CD1c-positive myeloid dendritic cell (primary cell): ENCODE results near the gene PHOSPHO1.
"Not testable (repeated sequence)": the region's sequence is repeated elsewhere in the genome, so short reads cannot be mapped to it uniquely, and the experiment has no call there.

Experiments used
- DNase-seq: peaks from one replicate; pipeline ENCODE4 v3.0.0-alpha.2; 2016; ENCODE audit errors: extremely low spot score

Gene PHOSPHO1

DNA sequence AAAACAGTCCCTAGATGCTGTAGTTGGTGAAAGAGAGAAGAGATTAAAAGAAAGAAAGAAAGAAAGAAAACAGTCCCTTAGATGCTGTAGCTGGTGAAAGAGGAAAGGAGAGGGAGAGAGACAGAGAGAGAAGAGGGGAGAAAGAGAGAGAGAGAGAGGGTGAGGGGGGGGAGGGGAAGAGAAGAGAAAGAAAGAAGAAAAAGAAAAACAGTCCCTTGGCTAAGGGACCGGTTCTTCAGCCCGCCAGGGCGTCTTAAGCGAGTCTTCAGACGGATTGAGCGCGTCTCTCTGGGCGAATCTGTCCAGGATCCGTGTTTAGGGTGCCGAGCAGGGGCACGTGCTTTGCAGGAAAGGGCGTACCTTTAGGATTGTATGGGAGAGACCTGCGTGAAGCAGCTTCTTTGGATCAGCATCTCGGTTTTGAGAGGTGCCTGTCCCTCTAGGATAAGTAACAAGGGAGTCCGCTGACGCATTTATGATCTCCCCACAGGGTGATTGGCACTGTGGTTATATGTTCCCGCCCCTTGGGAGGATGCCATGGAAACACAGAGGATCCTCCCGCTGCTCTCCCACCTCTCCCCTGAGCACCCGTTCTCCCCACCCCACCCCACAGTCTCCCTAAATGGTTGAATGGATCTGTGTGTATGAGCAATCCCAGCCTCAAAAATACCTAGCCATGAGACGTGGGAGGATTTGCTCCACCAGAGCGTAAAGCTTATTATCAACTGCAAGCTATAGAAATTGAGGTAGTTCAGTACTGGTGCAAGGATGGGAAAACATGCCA lies 36.9 kb downstream of the PHOSPHO1 start:
- peak; percentile 63 for DNase-seq

DNA sequence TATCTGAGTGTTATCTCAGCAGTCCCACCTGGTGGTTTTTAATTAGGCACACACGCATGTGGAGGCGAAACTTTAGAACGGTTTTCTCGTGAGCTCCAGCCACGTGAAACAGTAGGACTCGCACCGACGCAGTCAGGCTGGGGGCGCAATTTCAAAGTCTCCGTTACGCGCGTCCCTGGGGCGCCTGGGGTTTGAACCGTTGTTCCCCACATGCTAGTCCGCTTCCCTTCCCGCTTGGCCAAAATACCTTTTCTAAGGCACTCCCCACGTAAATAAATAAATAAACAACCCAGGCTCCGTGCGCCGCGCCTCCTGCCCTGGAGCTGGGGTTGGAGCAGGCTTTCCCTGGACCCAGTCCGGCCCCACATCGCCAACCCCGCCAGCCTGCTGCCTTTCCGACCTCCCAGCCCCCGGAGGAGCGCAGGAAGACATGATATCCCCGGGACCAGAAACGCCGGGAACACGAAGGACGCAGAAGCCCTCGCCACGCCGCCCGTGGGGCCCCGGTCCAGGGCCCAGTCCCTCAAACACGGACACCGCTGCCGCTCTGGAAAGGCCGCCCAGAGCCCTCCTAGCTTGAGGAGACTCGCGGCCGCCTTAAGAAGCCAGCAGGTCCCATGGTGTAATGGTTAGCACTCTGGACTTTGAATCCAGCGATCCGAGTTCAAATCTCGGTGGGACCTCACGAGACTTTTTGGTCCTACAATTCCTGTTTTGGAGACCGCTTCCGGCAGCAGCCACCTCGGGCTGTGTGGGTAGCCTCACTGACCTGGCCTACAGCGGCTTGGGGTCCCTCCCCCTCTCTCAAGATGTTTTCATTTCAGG lies 38.5 kb downstream of the PHOSPHO1 start:
- peak; percentile 95 for DNase-seq

DNA sequence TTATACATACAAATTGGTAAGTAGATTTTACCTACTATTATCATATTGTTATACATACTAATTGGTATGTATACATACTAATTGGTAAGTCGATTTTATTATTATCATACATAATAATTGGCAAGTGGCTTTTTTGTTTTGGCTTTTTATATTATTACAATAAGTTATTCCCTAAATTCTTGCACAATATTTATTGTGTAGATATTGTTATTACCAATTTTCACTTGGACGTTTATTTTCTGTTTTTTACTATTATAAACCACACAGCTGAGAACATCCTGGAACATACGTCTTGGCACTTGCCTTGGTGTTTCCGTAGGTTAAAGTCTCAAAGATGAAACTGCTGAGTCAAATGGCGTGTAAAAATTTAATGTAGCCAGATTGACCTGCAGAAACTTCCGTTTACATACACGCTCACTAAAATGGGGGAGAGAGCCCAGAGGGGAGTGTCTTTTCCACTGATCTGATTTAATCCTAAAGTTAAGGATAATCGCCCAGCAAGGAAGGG lies 39.1 kb downstream of the PHOSPHO1 start:
- peak; percentile 64 for DNase-seq

DNA sequence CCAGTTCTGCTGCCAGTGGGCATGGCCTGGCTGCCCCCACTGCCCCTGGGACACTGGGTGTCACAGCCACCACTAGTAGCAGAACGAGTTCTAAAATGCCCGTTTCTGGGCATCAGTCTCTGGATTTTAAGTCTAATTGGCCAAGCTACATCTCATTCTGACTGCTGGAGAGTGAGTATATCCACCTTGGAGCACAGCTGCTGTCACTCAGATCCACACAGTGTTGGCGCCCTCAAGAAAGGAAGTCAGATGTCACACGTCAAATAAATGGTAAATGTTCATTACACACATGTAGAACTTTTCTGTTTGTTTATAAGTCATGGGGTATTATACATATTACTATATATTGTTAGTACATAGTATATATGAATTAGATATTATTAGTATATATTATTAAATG lies 39.7 kb downstream of the PHOSPHO1 start:
- no peak for DNase-seq

DNA sequence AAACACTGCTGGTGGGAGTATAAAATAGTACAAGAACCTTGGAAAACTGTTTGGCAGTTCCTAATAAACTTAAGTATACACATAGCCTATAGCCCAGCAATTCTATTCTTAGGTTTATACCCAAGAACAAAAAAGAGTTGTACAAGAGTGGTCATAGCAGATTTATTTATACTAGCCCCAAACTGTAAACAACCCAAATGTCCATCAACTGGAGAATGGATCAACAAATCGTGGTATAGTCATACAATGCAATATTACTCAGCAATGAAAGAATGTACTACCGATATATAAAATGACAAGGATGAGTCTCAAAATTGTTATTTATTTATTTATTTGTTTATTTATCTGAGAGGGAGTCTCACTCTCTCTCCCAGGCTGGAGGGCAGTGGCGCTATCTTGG lies 43.3 kb downstream of the PHOSPHO1 start:
- DNase-seq = no peak

DNA sequence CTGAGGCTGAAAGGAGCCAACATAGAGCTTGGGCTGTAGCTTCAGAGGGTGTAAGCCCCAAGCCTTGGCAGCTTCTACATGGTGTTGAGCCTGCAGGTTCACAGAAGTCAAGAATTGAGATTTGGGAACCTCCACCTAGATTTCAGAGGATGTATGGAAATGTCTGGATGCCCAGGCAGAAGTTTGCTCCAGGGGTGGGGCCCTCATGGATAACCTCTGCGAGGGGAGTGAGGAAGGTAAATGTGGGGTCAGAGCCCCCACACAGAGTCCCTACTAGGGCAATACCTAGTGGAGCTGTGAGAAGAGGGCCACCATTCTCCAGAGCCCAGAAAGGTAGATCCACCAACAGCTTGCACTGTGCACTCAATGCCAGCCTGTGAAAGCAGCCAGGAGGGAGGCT lies 45.2 kb downstream of the PHOSPHO1 start:
- not testable (repeated sequence) for DNase-seq

DNA sequence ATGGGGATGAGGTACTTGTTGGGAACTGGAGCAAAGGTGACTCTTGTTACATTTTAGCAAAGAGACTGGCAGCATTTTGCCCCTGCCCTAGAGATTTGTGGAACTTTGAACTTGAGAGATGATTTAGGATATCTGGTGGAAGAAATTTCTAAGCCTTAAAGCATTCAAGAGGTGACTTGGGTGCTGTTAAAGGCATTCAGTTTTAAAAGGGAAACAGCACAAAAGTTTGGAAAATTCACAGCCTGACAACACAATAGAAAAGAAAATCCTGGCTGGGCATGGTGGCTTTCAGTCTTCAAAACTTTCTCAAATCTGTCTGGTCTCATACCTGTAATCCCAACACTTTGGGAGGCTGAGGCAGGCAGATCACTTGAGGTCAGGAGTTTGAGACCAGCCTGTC lies 46.1 kb downstream of the PHOSPHO1 start:
- not testable (repeated sequence) for DNase-seq

DNA sequence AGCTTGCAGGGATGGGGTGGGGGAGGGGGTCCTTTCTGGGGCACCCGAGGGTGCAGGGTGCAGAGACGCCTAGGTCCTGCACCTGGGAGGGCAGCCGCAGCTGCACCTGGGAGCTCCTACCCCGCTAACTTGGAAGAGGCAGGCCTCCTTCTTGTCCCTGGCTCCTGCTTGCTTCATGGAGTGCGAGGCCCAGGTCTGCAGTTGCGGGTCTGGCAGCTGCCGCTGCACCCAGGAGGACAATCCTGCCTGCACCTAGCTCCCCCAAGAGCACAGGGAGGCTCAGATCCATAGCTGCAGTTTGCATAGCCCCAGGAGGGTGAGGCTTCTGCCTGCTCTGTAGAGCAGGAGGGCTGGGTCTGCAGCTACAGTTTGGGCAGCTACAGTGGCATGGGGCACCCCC lies 46.8 kb downstream of the PHOSPHO1 start:
- DNase-seq = no peak

DNA sequence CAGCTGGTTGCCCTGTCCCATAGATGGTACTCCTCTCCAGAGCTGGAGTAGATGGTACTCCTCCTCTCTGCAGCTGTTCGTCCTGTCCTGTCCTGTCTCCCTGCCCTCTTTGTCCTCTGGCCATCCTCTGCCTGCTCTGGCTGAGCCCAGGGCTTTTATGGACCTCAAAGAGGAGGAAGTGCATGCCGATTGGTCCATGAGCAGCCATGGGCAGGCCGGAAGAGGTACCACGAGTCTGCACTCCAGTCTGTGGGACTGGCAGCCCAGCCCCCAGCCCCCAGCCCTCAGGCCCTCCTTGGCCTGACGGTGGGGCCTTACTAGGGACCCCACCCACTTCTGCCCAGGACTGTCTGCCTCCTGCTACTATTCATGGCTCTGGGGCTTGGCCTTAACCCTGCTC lies 47.2 kb downstream of the PHOSPHO1 start:
- DNase-seq = no peak

DNA sequence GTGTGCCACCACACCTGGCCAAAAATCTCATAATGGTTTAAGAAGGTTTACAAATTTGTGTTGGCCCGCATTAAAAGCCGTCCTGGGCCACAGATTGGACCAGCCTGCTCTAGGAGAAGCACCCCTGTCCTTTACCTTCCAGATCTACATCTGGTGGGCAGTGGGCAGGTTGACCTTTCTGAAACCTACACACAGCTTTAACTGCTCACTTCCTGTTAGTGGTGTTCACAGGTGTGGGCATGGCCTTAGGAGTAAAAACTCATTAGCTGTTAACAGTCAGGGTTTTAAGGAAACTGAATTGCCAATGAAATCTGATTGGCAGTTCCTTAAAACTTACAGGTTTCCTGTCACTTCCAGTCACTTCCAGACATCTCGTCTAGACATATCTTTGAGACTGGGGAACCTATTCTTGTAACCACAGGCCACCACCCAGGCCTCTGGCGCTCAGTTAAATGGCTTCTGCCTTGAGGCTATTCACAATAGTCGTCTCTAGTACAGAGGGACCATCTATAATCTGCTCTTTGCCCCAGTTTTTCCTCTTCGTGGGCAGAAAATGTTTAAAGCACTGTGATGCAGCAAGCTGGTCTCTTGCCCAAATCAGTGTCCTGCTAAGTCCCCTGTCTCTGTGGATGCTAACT lies 49.5 kb downstream of the PHOSPHO1 start:
- DNase-seq = peak; percentile 12

DNA sequence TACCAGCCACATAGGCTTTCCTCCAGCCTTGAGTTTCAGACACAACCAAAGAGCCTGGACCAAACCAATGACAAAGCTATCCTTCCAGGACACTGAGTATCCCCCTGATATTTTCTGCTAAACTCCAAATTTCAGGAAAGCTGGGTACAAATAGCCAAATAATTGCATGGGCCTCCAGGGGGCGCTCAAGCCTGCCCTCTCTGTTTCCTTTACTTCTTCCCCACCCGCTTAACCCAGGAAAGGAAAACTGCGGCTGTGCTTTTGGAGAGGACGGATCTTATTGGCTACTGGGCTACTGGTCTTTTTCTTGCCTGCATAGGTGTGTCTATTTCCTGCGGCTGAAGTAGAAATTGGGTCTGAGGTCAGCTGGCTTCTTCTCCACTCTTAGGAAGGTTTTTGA lies 50.3 kb downstream of the PHOSPHO1 start:
- DNase-seq = peak; percentile 75

DNA sequence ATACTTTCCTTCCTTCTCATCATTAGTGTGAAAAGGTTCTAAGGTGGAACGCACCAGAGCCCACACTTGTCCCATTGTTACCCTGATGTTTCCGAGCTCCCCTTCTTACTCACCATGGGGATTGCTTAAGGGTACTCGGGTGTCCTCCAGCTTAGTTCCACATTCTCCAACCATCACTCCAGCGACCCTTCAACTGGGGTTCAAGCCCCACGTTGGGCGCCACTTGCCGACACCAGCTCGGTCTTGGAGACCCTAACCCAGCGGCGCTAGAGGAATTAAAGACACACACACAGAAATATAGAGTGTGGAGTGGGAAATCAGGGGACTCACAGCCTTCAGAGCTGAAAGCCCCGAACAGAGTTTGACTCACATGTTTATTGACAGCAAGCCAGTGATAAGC lies 54.6 kb downstream of the PHOSPHO1 start:
- DNase-seq = not testable (repeated sequence)
